Common myeloid progenitor, CD34-positive (primary cell): ENCODE results near the gene GRIK1.

Experiments used
- CTCF ChIA-PET: fragments of 350-600 bp; sonication (Branson Sonifier 250); formaldehyde crosslinking; loops from one replicate; lab custom pipeline; 2021; ENCODE audit warnings: antibody characterized with exemption; lab: Charles Lee
- POLR2A ChIA-PET: fragments of 350-600 bp; sonication (Branson Sonifier 250); formaldehyde crosslinking; loops from one replicate; lab custom pipeline; 2021; ENCODE audit warnings: antibody characterized with exemption; lab: Charles Lee
- DNase-seq, 3 donors: peaks; one replicate each; pipeline versions ENCODE4 v3.0.0 to v3.0.0-alpha.2; 2013
- H3K27ac ChIP-seq, 2 experiments: 1 replicate in 1 of 2; 2 replicates in 1 of 2; pipeline ENCODE4 v1.7.0; 2013; ENCODE audit warnings: inconsistent platforms in 2 of 2, low read length in 2 of 2, mild to moderate bottlenecking in 2 of 2, low read depth in 1 of 2, moderate library complexity in 1 of 2; ENCODE audit not compliant: severe bottlenecking in 2 of 2, insufficient read depth in 1 of 2, poor library complexity in 1 of 2
- H3K27me3 ChIP-seq, 5 experiments: replicated peaks in 2 of 5; 1 replicate in 3 of 5; 2 replicates in 2 of 5; pipeline versions ENCODE4 v1.6.1 to v1.7.0; 2013; ENCODE audit warnings: low read length in 4 of 5, mild to moderate bottlenecking in 2 of 5, moderate library complexity in 2 of 5, inconsistent platforms in 1 of 5; ENCODE audit not compliant: insufficient read depth in 5 of 5, control insufficient read depth in 4 of 5
- H3K36me3 ChIP-seq, 4 experiments: 1 replicate in 2 of 4; 2 replicates in 2 of 4; pipeline versions ENCODE4 v1.6.1 to v1.7.0; 2013; ENCODE audit warnings: low read length in 3 of 4, control low read depth in 1 of 4, mild to moderate bottlenecking in 1 of 4; ENCODE audit not compliant: control insufficient read depth in 4 of 4, insufficient read depth in 4 of 4
- H3K4me1 ChIP-seq, 4 experiments: 1 replicate in 3 of 4; 2 replicates in 1 of 4; pipeline versions ENCODE4 v1.6.1 to v1.7.1; 2013; ENCODE audit warnings: low read length in 3 of 4, mild to moderate bottlenecking in 3 of 4, control low read depth in 1 of 4, inconsistent platforms in 1 of 4, moderate library complexity in 1 of 4; ENCODE audit not compliant: control insufficient read depth in 4 of 4, insufficient read depth in 4 of 4; ENCODE audit errors: control extremely low read depth in 1 of 4
- H3K4me3 ChIP-seq, 7 experiments: 1 replicate in 4 of 7; 2 replicates in 3 of 7; pipeline versions ENCODE4 v1.5.1 to v1.7.0; 2013; ENCODE audit warnings: mild to moderate bottlenecking in 7 of 7, low read length in 6 of 7, moderate library complexity in 6 of 7, inconsistent platforms in 2 of 7, low read depth in 2 of 7, control low read depth in 1 of 7; ENCODE audit not compliant: insufficient read depth in 4 of 7, control insufficient read depth in 1 of 7; ENCODE audit errors: extremely low read depth in 1 of 7
- H3K9me3 ChIP-seq, 5 experiments: 1 replicate in 4 of 5; 2 replicates in 1 of 5; pipeline versions ENCODE4 v1.6.1 to v1.7.1; 2013; ENCODE audit warnings: low read length in 4 of 5, mild to moderate bottlenecking in 2 of 5, inconsistent platforms in 1 of 5, low read depth in 1 of 5, moderate library complexity in 1 of 5; ENCODE audit not compliant: control insufficient read depth in 4 of 5, insufficient read depth in 2 of 5; ENCODE audit errors: control extremely low read depth in 1 of 5
- WGBS: methylation state at CpG from one replicate; pipeline ENCODE4 v1.1.5; 2013; ENCODE audit not compliant: insufficient coverage; 5-methylcytosine and 5-hydroxymethylcytosine counted together

Gene GRIK1

DNA sequence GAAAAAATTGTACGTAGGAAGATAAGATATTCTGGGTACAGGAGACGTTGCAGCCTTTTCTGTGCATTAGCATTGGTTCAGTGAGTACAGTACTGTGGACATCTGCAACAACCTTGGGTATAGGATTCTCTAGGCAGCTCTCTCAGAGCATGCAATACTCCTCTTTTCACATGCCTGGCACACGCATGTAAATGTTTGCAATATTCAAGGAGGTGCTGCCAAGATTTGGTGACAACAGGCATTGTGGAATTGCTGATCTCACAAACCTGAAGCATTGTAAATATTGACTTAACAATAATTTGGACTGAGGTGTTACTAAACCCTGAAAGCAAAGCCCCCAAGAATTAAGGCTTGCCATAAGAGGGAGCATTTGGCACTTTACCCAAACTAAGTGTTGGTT, 126.8 kb downstream of the GRIK1 start:
- no peak overlapping the region for H3K4me3 ChIP-seq
- no peaks in the 10 kb centered on the region for H3K9me3 ChIP-seq
- ChIA-PET CTCF (no interaction called here), POLR2A (no interaction called here)
- no peaks in the 10 kb centered on the region for H3K36me3 ChIP-seq
- H3K4me1 ChIP-seq: no peaks in the 10 kb centered on the region
- no peak for DNase-seq
- no peak overlapping the region for H3K27ac ChIP-seq
- 89% methylated on average over 2 of the region's 3 CpGs for WGBS
- peaks cover 0 to 1% (median 0%) of the 10 kb centered on the region in 5 experiments for H3K27me3 ChIP-seq

DNA sequence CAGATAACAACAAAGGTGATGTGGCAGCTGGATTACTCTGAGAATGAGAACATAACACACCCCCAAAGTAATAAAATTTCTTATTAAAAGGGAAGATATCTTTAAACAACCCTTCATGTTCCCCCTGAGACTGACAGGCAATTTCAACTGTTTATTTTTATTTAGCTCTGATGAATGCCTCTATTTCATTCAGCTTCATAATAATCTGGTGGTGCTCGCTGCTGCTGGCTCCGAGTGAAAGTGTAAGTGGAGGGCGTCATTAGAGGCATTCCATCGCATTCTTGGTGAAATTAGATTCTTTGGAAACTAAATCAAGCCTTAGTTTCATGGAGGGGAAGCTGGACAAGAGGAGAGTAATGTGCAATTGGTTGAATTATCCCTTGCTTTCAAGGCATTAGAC, 128.9 kb downstream of the GRIK1 start:
- no peaks in the 10 kb centered on the region for H3K4me1 ChIP-seq
- no peak overlapping the region for H3K27ac ChIP-seq
- H3K36me3 ChIP-seq: no peaks in the 10 kb centered on the region
- H3K9me3 ChIP-seq: no peaks in the 10 kb centered on the region
- POLR2A ChIA-PET: no interaction called here
- DNase-seq: no peak
- CTCF ChIA-PET: interaction anchor here (1.2 kb wide), 1 partner anchor 13 kb away, joined by 3 read pairs; no protein-coding TSS in a partner anchor
- 94% methylated on average over 4 of the region's 4 CpGs for WGBS
- H3K27me3 ChIP-seq: peaks cover 0 to 1% (median 0%) of the 10 kb centered on the region in 5 experiments
- no peak overlapping the region for H3K4me3 ChIP-seq

DNA sequence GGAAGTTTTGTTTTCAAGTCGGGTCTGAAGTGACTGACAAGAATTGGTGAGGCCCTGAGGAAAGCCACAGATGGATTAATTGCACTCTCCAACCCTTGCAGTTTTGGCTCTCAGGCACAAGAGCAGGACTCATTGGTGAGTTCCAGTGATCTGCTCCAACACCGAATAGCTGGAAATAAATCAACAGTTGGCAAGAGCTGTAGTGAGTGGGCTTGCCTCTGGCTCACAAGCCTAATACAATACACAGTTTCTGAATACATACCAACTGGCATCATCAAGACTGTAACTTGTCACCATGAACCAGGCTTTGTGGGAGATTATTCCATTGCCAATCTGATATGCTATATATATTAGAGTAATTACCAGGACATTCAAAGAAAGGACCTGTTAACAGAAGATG, 131.6 kb downstream of the GRIK1 start:
- no peaks in the 10 kb centered on the region for H3K4me1 ChIP-seq
- WGBS: 78% methylated on average over 1 of the region's 2 CpGs
- ChIA-PET CTCF (no interaction called here), POLR2A (no interaction called here)
- no peaks in the 10 kb centered on the region for H3K9me3 ChIP-seq
- no peak overlapping the region for H3K4me3 ChIP-seq
- H3K27ac ChIP-seq: no peak overlapping the region
- H3K36me3 ChIP-seq: no peaks in the 10 kb centered on the region
- no peak for DNase-seq
- H3K27me3 ChIP-seq: no peaks in the 10 kb centered on the region

DNA sequence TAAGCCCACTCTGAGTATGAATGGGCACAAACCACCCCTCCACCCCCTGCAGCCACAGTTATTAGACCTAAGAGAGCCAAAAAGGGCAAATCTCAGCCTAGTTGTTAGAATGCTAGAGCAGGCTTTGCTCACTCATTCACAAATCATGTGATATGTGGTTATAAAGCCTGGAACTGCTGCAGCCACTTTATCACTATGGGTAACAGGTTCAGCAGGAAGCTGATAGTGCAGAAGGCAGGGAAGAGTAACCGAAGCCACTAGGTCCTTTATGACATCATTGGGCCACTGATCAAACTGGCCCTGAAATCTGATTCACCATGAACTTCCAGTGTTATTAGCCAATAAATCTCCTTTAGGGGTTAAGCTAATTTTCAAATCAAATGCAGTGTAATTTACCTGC, 134.7 kb downstream of the GRIK1 start:
- H3K4me1 ChIP-seq: peaks cover 0 to under 1% (median 0%) of the 10 kb centered on the region in 4 experiments
- CTCF ChIA-PET: no interaction called here
- H3K27me3 ChIP-seq: no peaks in the 10 kb centered on the region
- no peak overlapping the region for H3K27ac ChIP-seq
- WGBS: 43% methylated on average over 1 of the region's 1 CpG
- H3K4me3 ChIP-seq: no peak overlapping the region
- H3K9me3 ChIP-seq: no peaks in the 10 kb centered on the region
- no peak for DNase-seq
- H3K36me3 ChIP-seq: no peaks in the 10 kb centered on the region
- POLR2A ChIA-PET: no interaction called here

DNA sequence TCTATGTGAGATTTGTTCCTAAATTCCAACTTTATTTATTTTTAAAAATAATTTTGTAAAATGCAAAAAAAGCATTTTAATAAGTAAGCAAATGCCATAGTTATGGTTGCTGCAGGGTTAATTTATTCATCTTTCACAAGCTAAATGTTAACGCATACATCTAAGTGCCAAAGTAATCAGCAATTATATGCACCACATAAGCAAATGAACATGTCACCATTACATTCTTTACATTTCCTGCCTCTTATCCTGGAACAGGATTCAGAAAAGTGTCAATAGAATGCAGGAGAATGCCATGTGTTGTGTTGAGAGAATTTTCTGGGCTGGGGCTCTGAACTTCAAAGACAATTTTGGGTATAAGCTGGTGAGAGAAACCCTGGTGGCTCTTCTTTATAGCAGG, 136.6 kb downstream of the GRIK1 start:
- Histone ChIP-seq H3K4me1 (peaks cover 0 to 5% (median 1%) of the 10 kb centered on the region in 4 experiments), H3K27me3 (no peaks in the 10 kb centered on the region), H3K27ac (no peak overlapping the region), H3K4me3 (no peak overlapping the region), H3K9me3 (no peaks in the 10 kb centered on the region), H3K36me3 (no peaks in the 10 kb centered on the region)
- WGBS: no CpG with 5 or more reads among the region's 1 CpG
- ChIA-PET POLR2A (no interaction called here), CTCF (no interaction called here)
- no peak for DNase-seq

DNA sequence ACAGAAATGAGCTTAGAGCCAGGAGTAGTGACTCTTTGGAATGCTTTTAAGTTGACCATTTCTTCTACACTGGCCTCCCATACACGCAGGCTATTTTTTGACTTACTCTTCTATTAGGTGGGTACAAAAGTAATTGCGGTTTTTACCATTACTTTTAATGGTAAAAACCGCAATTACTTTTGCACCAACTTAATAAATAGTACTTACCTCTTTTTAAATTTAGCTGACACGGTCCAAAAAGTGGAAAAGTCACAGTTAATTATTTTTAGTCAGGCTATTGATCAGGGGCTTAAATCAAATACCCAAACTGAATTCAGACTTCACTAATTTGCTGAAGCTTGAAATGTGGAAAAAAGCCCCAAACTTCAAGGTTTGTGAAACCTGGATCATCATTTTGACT, 138.7 kb downstream of the GRIK1 start:
- no peak overlapping the region for H3K4me3 ChIP-seq
- no peaks in the 10 kb centered on the region for H3K36me3 ChIP-seq
- POLR2A ChIA-PET: no interaction called here
- no peaks in the 10 kb centered on the region for H3K27me3 ChIP-seq
- CTCF ChIA-PET: no interaction called here
- H3K4me1 ChIP-seq: peaks cover 0 to 5% (median 1%) of the 10 kb centered on the region in 4 experiments
- H3K9me3 ChIP-seq: no peaks in the 10 kb centered on the region
- no peak for DNase-seq
- no peak overlapping the region for H3K27ac ChIP-seq
- WGBS: 100% methylated on average over 2 of the region's 4 CpGs

DNA sequence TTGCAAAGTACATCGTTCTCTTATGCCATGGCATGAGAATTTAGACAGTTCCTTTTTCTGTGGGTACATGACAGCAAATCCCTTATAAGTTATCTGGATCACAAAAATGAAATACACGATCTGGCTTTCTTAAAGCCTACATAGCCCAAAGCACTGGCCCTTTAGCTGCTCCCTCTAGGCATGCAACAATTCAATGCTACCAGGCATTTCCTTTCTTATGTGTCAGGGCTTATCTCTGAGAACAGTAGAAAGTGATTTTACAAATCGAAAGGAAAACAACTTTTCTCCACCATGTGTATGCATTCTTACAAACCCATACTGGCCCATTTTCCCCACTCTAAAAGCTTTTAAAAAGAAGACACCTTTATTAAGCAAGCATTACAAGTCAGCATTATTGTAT, 139.7 kb downstream of the GRIK1 start:
- POLR2A ChIA-PET: no interaction called here
- Histone ChIP-seq H3K27ac (no peak overlapping the region), H3K9me3 (no peaks in the 10 kb centered on the region), H3K27me3 (no peaks in the 10 kb centered on the region), H3K4me1 (peaks cover 0 to 5% (median 1%) of the 10 kb centered on the region in 4 experiments), H3K4me3 (peak overlapping the region in 1 of 7 experiments; percentile 52), H3K36me3 (no peaks in the 10 kb centered on the region)
- peak; percentile 2 to 73 (median 62) for DNase-seq
- CTCF ChIA-PET: no interaction called here
- 11% methylated on average over 2 of the region's 3 CpGs for WGBS
